HG02588 (cell line): ENCODE data around the gene MLLT3.

ENCODE experiments used
- ATAC-seq: cut with Tn5 transposase; IDR thresholded peaks from one replicate; pipeline ENCODE4 v1.9.1; 2021; ENCODE audit warnings: mild to moderate bottlenecking, moderate library complexity; ENCODE audit not compliant: unreplicated experiment

MLLT3 gene

DNA sequence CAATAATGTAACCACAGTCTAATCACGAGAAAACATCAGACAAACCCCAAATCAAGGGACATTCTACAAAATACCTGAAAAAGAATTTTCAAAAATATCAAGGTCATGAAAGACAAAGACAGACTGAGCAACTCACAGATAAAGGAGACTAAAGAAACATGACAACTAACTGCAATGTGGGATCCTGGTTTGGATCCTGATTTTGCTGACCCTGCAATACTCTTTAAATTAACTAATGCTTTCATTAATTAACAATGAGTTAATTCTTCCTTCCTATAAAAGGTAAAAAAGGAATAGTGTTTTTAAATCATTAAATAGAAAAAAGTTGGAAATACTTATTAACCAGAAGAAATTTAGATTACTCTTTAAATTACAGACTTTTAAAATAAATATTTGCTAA lies 103.6 kb downstream of the MLLT3 start:
- ATAC-seq, result no peak

DNA sequence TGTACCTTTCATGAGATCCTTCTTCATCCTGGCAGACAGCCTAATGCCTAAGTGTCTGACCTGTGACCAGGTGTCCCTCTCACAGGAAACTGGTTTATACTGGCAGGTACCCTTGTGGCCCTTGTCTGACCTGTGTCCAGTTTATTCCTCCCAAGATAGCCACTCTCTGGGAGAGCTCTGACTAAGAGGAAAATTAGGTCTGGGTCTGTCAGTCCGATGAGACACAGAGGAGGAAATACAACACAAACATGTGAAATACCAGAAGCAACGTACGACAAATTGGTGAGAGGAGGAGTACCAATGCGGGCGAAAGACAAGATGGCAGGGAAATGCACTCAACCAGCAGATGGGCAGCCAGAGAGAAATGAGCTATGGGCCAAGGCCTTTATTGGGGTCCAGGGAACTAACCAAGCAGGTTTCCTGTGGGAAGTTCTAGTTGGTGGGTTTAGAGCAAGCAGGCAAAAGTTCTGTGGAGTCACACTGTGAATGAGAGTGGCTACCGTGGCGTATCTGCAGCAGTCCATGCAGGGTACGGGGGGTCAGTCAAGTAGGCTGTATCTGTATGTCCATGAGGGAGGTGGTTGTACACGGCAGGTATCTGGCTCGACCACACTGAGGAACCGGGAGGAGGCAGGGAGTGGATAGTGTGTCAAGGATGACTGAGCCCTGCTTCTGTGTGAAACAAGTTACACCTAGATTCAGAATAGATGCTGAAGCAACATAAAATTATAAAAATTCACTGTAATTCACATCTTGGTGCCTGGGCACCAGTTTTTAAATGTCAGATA lies 109.0 kb downstream of the MLLT3 start:
- ATAC-seq, result no peak

DNA sequence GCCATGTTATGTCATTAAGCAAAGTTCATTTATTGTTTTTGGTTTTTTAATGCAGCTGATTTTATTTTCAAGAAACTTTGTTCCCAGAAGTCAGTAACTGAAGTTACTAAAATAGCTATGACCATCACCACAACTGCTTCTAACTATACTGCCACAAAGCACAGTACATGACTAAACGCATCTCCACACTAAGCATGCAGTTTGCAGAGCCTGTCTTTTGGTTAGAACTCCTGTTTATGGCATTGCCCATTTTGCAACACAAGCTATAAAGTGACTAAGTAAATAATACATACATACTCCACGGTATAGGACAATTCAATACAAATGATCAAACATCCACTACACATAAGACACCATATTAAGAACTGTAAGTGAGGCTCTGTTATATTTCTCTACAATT lies 109.7 kb downstream of the MLLT3 start:
- no peak for ATAC-seq

DNA sequence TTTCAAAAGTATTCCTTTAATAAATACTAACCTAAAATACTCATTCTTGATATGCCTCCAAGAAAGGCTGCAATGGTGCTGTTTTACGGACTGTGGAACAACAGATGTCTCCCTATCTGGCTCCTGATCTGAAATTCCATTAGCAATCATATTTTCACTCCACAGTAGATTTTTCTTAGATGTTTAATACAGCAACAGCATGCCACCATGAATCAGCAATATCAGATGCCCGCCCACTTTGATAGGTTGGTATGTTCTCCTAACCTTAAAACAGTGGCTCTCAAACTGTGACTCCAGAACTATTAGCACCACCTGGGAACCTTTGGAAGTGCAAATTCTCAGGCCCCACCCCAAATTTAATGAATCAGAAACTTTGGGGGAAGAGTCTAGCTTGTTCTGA lies 110.2 kb downstream of the MLLT3 start:
- no peak for ATAC-seq

DNA sequence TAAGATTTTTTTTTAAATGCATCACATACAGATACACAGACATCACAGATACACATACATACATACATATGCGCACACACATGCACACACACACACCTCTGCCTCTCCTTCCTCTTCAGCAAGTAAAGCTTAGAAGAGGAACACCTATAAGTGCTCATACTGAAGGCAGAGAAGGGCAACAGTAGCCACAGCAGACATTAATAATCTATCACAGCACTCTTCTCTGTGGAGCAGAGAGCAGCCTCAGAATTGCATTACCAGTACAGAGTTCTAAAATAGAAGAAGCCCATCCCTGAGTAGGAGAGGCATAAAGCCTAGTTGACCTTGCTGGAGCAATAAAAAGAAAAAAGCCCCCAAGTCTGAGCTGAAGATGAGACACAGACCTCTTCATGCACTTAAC lies 110.6 kb downstream of the MLLT3 start:
- no peak for ATAC-seq

DNA sequence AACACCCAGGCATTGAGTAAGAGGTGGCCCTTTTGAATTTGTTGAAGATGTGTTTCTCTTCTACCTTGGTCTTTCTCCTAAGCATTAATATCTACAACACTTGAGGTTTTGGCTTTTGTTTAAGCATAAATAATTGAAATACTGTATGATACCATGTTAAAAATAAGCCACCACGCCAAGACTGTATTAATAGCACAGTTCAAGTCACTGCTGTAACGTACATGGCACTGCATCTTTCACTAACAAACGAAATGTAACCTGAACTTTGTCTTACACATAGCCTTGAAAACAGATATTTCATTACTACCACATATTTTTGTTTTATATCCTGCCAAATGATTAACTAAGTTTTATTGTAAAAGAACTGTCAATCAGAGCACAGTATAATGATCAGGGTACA lies 112.8 kb downstream of the MLLT3 start:
- ATAC-seq, result no peak

DNA sequence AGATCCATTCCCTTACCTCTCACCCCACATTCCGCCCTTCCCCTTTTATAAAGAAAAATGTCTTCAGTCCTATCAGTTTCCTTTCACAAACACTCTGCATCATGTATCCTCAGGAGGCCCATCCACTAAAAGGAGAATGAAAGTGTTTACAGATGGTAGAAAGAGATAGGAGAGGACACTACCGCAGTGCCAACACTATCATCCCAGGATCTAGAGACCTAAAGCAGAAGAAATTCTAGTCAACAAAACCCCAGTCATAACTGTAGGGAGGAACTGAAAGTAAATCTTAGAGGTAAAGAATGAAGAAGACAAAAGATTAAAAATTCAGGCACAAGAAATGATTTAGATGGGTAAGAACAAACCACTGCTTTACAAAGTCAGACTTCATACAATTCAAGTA lies 114.1 kb downstream of the MLLT3 start:
- ATAC-seq, result peak; percentile 68

DNA sequence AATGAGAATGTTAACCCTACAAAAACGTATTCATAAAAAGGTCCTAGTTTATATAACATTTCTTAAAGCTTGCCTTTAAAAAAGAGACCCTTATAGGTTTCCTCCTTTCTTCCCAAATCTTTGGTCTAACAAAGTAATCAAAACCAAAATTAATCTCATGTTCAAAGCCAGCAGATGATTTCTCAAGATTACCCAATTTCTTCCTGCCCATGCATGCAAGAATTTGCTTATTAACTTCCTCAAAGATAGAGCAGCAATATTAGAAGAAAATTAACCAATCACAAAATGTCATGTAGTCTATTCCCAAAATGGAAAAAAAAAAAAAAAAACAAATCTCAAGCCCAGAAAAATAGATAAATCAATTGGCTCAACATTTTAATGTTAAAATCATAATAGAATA lies 114.9 kb downstream of the MLLT3 start:
- no peak for ATAC-seq

DNA sequence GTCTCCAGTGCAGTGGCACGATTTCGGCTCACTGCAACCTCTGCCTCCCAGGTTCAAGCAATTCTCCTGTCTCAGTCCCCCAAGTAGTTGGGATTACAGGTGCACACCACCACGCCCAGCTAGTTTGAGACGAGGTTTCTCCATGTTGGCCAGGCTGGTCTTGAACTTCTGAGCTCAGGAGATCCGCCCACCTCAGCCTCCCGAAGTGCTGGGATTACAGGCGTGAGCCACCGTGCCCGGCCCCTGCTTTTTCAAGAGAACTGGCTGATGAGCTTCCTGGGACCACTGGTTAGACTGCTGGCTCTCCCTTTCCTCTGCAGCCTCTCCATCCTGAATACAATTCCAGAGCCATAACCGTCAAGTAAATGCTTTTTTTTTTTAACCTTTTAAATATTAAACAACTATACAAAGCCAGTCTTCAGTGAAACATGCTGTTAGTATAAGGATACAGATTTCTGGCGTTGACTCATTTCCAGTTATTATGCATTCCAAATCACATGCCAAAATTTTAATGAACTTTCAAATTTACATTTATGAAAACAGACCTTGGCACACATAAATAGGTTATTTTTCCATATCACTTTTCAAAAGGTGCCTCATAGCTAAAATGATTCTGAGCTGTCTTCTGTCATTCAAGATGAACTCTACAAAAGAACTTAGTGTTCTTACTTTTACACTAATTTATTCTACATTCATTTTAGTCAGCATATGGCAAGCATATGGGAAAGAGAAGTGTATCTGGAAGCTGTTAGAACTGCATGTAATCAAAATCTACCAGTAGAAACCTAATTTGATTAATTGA lies 116.0 kb downstream of the MLLT3 start:
- no peak for ATAC-seq

DNA sequence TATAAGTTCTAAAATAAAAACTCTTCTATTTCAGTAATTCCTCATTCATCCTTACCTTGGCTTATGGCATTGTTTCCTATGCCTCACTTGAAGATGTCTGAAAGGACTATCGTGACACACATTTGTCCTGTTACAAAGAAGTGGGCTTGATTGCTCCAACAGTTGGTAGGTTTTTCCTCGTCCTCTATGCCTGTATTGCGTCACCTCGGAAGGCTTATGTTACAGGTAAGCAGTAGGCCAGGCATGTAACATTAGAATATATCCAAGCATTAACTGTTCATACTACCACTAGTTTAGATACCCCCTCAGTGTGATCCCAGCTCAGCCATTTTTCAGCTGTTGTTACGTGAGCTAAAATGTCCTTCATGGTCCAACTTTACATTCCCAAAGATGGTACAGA lies 116.7 kb downstream of the MLLT3 start:
- ATAC-seq, result no peak

DNA sequence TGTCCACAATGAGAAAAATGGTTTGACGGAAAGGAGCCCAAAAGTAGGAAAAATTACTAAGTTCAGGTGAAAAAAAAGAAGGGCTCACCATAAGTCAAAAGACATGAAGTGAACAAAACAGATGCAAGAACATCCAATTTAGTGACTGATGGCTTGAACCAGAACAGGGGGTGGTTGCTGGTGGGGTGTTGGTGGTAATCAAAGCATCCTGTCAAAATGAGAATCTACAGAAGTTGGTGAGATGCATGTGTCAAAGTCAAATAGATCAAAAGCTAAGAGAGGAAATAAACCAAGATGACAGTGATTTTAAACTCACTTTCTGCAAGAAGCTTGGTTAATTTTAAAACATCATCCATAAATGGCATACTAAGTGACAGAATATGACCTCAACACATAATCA lies 117.4 kb downstream of the MLLT3 start:
- no peak for ATAC-seq

DNA sequence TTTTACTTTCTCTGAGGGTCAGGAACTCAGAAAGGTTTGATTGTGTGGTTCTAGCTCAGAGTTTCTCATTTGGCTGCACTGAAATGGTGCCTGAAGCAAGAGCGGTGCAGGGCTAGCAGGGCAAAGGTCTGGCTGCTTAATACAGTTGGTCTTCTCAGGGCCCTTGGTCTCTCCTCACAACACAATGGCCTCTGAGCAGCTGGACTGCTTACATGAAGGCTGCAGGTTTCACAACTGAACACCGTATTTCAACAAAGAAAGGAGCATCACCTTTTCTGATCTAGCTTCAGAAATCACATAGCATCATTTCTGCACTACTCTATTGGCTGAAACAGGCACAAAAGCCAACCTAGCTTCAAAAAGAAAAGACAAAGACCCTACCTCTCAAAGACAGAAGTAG lies 122.2 kb downstream of the MLLT3 start:
- ATAC-seq, result no peak

DNA sequence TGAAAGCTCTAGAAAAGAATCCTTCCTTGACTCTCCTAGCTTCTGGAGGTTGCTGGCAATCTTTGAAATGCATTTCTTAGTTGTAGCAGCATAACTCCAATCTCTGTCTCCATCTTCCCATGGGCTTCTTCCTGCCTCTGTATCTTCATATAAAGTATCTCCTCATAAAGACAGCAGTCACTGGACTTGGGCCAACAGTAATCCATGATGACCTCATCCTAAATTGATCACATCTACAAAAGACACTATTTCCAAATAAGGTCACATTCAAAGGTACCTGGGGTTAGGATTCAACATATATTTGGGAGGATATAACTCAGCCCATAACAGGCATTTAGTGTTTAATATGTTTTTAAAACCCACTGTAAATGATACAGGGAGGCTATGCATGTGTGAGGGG lies 123.3 kb downstream of the MLLT3 start:
- ATAC-seq, result no peak

DNA sequence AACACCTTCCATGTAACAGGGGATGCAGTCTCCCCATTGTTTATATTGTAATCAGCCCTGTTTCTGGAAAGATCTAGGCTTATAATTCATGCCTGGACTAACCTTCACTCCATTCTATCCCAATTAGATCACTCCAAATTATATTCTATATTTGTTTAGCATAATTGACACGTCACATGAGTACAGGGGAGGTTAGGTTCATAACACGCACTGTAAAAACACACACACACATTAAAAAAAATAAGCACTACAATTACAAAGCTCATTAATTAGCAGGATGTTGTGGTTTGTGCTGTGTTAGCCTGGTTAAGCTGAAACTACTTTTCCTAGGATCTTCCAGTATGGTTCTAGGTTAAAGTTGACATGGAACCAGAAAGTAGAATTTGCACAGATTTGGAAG lies 126.0 kb downstream of the MLLT3 start:
- no peak for ATAC-seq

DNA sequence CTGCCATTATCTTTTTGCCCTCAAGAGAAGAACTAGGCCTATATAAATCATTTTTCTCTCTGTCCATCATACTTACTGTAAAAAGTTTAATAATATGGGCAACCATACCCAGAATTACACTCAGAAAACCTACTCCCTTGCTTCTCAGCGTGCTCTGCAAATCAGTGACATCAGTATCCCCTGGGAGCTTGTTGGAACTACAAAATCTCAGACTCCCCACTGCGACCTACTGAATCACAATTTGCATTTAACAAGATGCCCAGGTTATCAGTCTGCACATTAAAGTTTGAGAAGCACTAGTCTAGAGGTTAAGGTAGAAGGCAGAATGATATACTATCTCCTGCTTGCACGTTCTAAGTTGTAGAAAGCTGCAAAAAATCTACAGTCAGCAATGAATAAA lies 127.2 kb downstream of the MLLT3 start:
- no peak for ATAC-seq

DNA sequence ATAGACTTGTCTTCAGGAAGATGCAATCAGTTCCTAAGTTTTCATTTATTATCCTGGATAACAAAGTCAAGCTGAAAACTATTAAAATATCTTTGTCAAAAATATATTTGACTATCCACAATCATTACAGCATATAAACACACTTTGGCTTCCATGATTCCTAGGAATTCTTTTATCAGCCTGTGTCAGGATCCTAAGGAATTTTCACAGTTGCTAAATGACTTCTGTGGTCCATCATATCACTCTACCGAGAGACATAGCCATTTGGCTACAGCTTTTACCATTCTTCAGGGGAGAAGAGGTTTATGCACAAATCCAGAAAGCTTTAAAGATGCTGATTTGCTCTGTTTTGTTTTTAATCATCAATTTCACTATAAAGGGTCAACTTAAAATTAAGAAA lies 128.3 kb downstream of the MLLT3 start:
- no peak for ATAC-seq

DNA sequence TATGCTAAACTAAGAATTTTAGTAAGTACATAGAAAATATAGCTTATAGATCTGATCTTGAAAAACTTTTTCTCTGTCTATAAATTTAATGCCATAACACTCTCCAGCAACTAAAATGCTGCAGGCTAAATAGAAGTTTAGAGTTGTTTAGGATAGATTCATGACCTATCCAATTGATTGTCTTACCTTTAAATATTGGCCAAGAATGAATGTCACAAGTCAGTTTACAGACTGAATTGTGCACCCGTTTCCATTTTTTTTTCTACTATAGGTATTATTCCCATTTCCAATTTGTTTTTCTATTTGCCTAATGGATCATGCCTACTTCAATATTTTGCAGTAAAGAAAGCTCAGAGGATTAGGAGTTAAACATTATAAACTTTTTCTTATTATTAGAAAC lies 129.5 kb downstream of the MLLT3 start:
- no peak for ATAC-seq

DNA sequence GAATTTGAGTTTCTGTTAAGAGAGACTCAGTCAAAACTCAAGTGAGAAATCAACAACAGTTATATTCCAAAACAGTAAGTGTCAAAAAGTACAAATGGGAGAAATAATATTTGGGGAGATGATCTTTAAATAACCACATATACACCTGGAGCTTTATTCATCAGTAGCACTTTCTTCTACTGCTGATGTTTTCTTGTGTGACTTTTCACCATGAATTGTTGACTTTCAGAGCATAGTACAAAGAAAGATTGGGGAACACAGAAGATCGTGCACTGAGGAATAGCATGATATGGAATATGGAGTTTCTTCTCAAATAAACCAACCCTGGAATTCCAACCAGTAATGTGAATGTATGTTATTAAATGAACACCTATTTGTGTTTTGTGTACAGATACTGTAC lies 130.7 kb downstream of the MLLT3 start:
- no peak for ATAC-seq

DNA sequence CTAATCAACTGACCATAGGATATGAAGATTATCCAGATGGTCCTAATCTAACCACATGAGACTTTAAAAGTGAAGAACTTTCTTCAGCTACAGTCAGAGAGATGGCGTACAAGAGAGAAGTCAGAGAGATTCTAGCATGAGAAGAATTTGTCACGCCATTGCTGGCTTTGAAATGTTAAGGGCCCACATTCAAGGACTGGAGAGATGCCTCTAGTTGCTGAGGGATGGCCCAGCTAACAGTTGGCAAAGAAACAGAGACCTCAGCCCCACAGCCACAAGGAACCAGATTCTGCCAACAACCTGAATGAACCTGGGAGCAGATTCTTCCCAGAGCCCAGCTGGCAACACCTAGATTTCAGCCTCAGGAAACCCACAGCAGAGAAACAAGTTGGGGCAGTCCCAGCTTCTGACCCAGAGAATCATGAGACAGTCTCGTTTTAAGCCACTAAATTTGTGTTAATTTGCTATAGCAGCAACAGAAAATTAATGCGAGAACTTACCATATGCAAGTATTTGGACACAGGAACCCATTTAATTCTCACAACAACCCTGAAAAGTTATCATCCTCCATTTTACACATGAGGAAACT lies 132.0 kb downstream of the MLLT3 start:
- peak; percentile 58 for ATAC-seq

DNA sequence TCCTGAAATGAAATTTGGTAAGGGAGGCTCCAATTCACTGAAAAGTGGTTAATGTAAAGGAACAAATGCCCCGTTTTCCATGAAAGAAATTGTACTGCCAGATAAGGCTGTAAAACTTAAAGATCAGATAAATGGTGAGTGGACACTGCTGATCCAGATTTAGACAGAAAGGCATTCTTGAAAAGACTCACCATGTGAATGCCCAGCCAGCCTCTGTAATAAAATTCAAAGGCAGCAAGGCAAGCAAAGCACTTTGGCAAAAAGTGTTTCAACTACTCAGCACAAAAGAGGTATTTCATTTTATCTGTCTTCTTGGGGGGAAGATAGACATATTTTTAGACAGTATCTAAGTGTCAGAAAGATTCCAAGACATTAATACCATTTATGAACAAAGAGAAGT lies 133.6 kb downstream of the MLLT3 start:
- ATAC-seq, result no peak

DNA sequence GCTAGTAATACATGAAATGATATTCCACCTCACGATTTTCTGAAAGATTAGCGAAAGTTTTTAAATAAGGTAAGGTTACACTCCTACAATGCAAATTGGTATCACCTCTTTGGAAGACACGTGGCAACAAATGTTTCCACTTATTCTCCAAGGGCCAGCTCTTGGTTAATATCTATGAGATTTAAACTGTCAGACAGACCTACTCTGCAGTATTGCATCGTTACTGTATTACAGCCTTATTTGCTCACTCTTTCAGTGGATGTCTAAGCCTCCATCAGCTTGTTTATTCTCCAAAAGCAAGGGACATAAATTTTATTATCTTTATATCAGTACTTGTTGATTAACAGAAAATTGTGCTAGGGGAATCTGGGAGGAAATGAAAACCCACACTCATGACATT lies 135.7 kb downstream of the MLLT3 start:
- ATAC-seq, result no peak

DNA sequence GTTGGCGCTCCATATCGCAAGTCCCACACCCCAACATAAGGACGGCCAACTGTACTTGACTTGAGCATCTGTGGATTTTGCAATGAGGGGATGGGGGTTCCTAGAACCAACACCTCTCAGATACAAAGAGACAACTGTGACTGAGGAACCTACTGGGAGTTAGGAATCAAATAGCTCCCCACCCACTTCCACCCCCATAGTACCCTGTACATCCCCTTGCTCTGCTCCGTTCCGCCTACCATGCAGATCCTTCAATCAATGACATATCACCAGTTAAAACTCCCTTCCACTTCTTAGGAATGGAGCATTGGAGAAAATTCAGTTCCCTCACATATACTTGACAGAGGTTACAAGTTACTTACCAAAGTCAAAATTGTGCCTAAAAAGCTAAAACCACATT lies 140.9 kb downstream of the MLLT3 start:
- ATAC-seq, result no peak
